Loucy (cell line): ENCODE data around the gene PDE4D.

Experiments used
- H2AFZ ChIP-seq: fragments of 200-600 bp; sonication (generic); 2 replicates; pipeline ENCODE4 v1.6.0; 2016; ENCODE audit warnings: antibody characterized with exemption, mild to moderate bottlenecking, low read length, moderate library complexity
- H3F3A ChIP-seq: fragments of 200-600 bp; 2 replicates; pipeline ENCODE4 v1.6.0; 2016; ENCODE audit warnings: antibody characterized with exemption, low read depth, mild to moderate bottlenecking
- H3K27me3 ChIP-seq: fragments of 200-600 bp; sonication (generic); 2 replicates; pipeline ENCODE4 v1.6.1; 2014; ENCODE audit warnings: low read length, mild to moderate bottlenecking; ENCODE audit not compliant: insufficient read depth, poor library complexity, severe bottlenecking
- H3K36me3 ChIP-seq: fragments of 200-600 bp; sonication (generic); 2 replicates; pipeline ENCODE4 v1.6.1; 2016; ENCODE audit warnings: low read length; ENCODE audit not compliant: insufficient read depth
- H3K4me1 ChIP-seq: fragments of 200-600 bp; sonication (generic); 2 replicates; pipeline ENCODE4 v1.5.1; 2014; ENCODE audit warnings: low read length, mild to moderate bottlenecking; ENCODE audit not compliant: insufficient read depth, poor library complexity, severe bottlenecking
- H3K4me2 ChIP-seq: fragments of 200-600 bp; sonication (generic); 2 replicates; pipeline ENCODE4 v1.6.0; 2014; ENCODE audit warnings: antibody characterized with exemption, low read length, low read depth, mild to moderate bottlenecking; ENCODE audit not compliant: poor library complexity, severe bottlenecking
- H3K4me3 ChIP-seq: fragments of 200-600 bp; sonication (generic); 2 replicates; pipeline ENCODE4 v1.5.1; 2014; ENCODE audit warnings: low read length, mild to moderate bottlenecking, mixed read lengths; ENCODE audit not compliant: poor library complexity, severe bottlenecking
- H3K79me2 ChIP-seq: fragments of 200-600 bp; sonication (generic); 2 replicates; pipeline ENCODE4 v1.6.1; 2014; ENCODE audit warnings: low read length; ENCODE audit not compliant: insufficient read depth
- H3K9ac ChIP-seq: fragments of 200-600 bp; sonication (generic); 2 replicates; pipeline ENCODE4 v1.6.0; 2014; ENCODE audit warnings: mild to moderate bottlenecking, low read depth, low read length, moderate library complexity; ENCODE audit not compliant: poor library complexity, severe bottlenecking
- H3K9me2 ChIP-seq: fragments of 200-600 bp; sonication (generic); replicated peaks from 2 replicates; pipeline ENCODE4 v1.6.1; 2016; ENCODE audit warnings: low read depth, low read length, mixed read lengths
- H3K9me3 ChIP-seq: fragments of 200-600 bp; sonication (generic); 2 replicates; pipeline ENCODE4 v1.6.1; 2014; ENCODE audit warnings: mild to moderate bottlenecking, antibody characterized with exemption, low read length, low read depth; ENCODE audit not compliant: insufficient read depth
- H4K20me1 ChIP-seq: fragments of 200-600 bp; sonication (generic); 2 replicates; pipeline ENCODE4 v1.6.0; 2014; ENCODE audit warnings: antibody characterized with exemption, low read length, mild to moderate bottlenecking; ENCODE audit not compliant: insufficient read depth, poor library complexity, severe bottlenecking
- CTCF ChIP-seq: fragments of 200-600 bp; sonication (generic); conservative IDR thresholded peaks from 2 replicates; pipeline ENCODE4 v1.5.1; 2014; ENCODE audit warnings: mild to moderate bottlenecking, antibody characterized with exemption, low read length
- EZH2phosphoT487 ChIP-seq: fragments of 200-600 bp; IDR thresholded peaks from 2 replicates; pipeline ENCODE4 v1.6.1; 2018; ENCODE audit warnings: antibody characterized with exemption, mild to moderate bottlenecking, moderate library complexity, borderline replicate concordance

PDE4D gene

GRCh38 chr5:59446356-59446755 is 447.2 kb downstream of the PDE4D start:
- no peaks in the 10 kb centered on the region for H3K9me2 ChIP-seq
- no peaks in the 10 kb centered on the region for H3F3A ChIP-seq
- no peaks in the 10 kb centered on the region for H3K4me1 ChIP-seq
- no peak overlapping the region for H3K4me2 ChIP-seq
- no peak overlapping the region for H3K4me3 ChIP-seq
- no peaks in the 10 kb centered on the region for H3K27me3 ChIP-seq
- no peaks in the 10 kb centered on the region for H4K20me1 ChIP-seq
- H2AFZ ChIP-seq, result no peak overlapping the region
- TF ChIP-seq CTCF (no peak), EZH2phosphoT487 (no peak)
- H3K36me3 ChIP-seq, result no peaks in the 10 kb centered on the region
- no peaks in the 10 kb centered on the region for H3K79me2 ChIP-seq
- no peak overlapping the region for H3K9ac ChIP-seq
- H3K9me3 ChIP-seq, result no peaks in the 10 kb centered on the region

GRCh38 chr5:59445741-59446140 is 447.8 kb downstream of the PDE4D start:
- Histone ChIP-seq H2AFZ (no peak overlapping the region), H3K9me2 (no peaks in the 10 kb centered on the region), H3K9me3 (no peaks in the 10 kb centered on the region), H3K4me2 (no peak overlapping the region), H3K79me2 (no peaks in the 10 kb centered on the region), H3K27me3 (no peaks in the 10 kb centered on the region), H3F3A (no peaks in the 10 kb centered on the region), H3K4me3 (no peak overlapping the region), H3K4me1 (no peaks in the 10 kb centered on the region), H3K36me3 (no peaks in the 10 kb centered on the region), H3K9ac (no peak overlapping the region), H4K20me1 (no peaks in the 10 kb centered on the region)
- TF ChIP-seq CTCF (no peak), EZH2phosphoT487 (no peak)

GRCh38 chr5:59439303-59439702 is 454.2 kb downstream of the PDE4D start:
- Histone ChIP-seq H3F3A (no peaks in the 10 kb centered on the region), H3K27me3 (no peaks in the 10 kb centered on the region), H3K9ac (no peak overlapping the region), H3K79me2 (no peaks in the 10 kb centered on the region), H3K4me1 (no peaks in the 10 kb centered on the region), H3K4me3 (no peak overlapping the region), H3K9me2 (no peaks in the 10 kb centered on the region), H2AFZ (no peak overlapping the region), H4K20me1 (no peaks in the 10 kb centered on the region), H3K4me2 (no peak overlapping the region), H3K9me3 (no peaks in the 10 kb centered on the region), H3K36me3 (no peaks in the 10 kb centered on the region)
- TF ChIP-seq CTCF (no peak), EZH2phosphoT487 (no peak)
